ENCODE data around the gene CSNK1D. TPM values are rescaled to one million over a fixed set of nuclear protein-coding genes. Genes with fewer than 3 reads are reported as not detected.

The CSNK1D gene
- total RNA-seq, 1 donor from 2014 or later = 41.5 TPM

GRCh38 chr17:82252511-82253178 is 20.9 kb downstream of the CSNK1D start:
- Mint-ChIP-seq H3K9me3 (peaks cover 4% of the 10 kb centered on the region), H3K36me3 (peaks cover 53% of the 10 kb centered on the region), H3K4me1 (peaks cover 4% of the 10 kb centered on the region), H3K27me3 (ENCODE audit: insufficient read depth, low read depth) (peaks cover 2% of the 10 kb centered on the region), H3K4me3 (no peak overlapping the region), H3K27ac (no peak overlapping the region)
- Histone ChIP-seq H3K79me2 (ENCODE audit: low read depth) (peaks cover 77% of the 10 kb centered on the region), H3K36me3 (peaks cover 21% of the 10 kb centered on the region), H3K4me2 (no peak overlapping the region), H3K27ac (no peak overlapping the region), H4K20me1 (ENCODE audit: low read depth) (peaks cover 83% of the 10 kb centered on the region), H3K4me3 (no peak overlapping the region), H3K4me1 (no peaks in the 10 kb centered on the region), H3F3A (ENCODE audit: low read depth) (peaks cover 7% of the 10 kb centered on the region), H2AFZ (replicated peaks) (no peak overlapping the region), H3K9ac (no peak overlapping the region), H3K9me3 (ENCODE audit: low read depth) (no peaks in the 10 kb centered on the region), H3K27me3 (no peaks in the 10 kb centered on the region)
- no peak for DNase-seq (ENCODE audit: low spot score)
- TF ChIP-seq EZH2phosphoT487 (IDR thresholded peaks at IDR 0.05) = no peak
- TF ChIP-seq CTCF (IDR thresholded peaks at IDR 0.05) = no peak
- no peak for TF ChIP-seq EZH2 (IDR thresholded peaks at IDR 0.05)

- H3K27me3 ChIP-seq = no peaks in the 10 kb centered on the region
- Mint-ChIP-seq H3K4me1 (peaks cover 4% of the 10 kb centered on the region), H3K4me3 (no peak overlapping the region), H3K9me3 (peaks cover 4% of the 10 kb centered on the region), H3K27ac (no peak overlapping the region), H3K36me3 (peaks cover 41% of the 10 kb centered on the region), H3K27me3 (ENCODE audit: insufficient read depth, low read depth) (peaks cover 2% of the 10 kb centered on the region)
- H3K4me2 ChIP-seq = no peak overlapping the region
- H3K9ac ChIP-seq = no peak overlapping the region
- no peak for TF ChIP-seq EZH2phosphoT487 (IDR thresholded peaks at IDR 0.05)
- TF ChIP-seq CTCF (IDR thresholded peaks at IDR 0.05) = no peak
- no peak for TF ChIP-seq EZH2 (IDR thresholded peaks at IDR 0.05)
- peaks cover 5% of the 10 kb centered on the region for H3F3A ChIP-seq (ENCODE audit: low read depth)
- no peaks in the 10 kb centered on the region for H3K9me3 ChIP-seq (ENCODE audit: low read depth)
- no peak overlapping the region for H3K4me3 ChIP-seq
- peaks cover 13% of the 10 kb centered on the region for H3K36me3 ChIP-seq
- no peaks in the 10 kb centered on the region for H3K4me1 ChIP-seq
- peaks cover 63% of the 10 kb centered on the region for H3K79me2 ChIP-seq (ENCODE audit: low read depth)
- no peak overlapping the region for H2AFZ ChIP-seq (replicated peaks)
- H4K20me1 ChIP-seq (ENCODE audit: low read depth) = peaks cover 82% of the 10 kb centered on the region
- no peak overlapping the region for H3K27ac ChIP-seq
- DNase-seq (ENCODE audit: low spot score) = no peak
Observed at GRCh38 chr17:82250868-82251500, 22.5 kb downstream of the CSNK1D start.

DNA sequence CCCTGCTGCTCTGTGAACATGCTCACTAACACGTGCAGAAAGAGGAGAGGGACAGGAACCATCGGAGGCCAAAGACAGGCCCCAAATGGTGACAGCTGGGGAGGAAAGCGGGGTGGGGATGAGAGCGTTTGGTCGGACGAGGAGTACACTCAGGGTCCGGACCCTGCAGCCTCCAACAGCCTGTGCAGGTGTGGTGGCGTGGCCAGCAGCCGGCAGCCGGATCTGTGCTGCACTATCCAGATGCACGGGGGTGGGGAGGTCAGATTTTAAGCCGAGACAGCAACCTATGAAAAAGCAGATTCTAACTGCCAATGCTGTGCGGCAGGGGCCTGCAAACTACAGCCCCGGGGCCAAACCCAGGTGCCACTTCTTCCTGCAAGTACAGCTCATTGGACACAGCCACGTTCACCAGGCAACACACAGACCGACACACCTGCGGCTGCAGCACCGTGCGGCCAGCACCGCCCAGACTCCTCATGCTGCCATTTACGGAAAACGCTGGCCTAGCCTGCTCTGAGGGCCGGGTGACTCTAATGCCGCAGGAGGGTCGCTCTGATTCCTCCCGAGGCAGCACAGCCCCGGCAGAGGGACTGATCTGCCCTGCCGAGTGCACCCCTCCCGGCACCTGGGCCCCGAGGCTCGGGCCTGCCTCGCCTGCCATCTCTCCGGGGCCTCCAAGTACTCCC is 23.5 kb downstream of the CSNK1D start:
- peaks cover 83% of the 10 kb centered on the region for H4K20me1 ChIP-seq (ENCODE audit: low read depth)
- Mint-ChIP-seq H3K27ac (no peak overlapping the region), H3K9me3 (peaks cover 4% of the 10 kb centered on the region), H3K27me3 (ENCODE audit: insufficient read depth, low read depth) (peaks cover 2% of the 10 kb centered on the region), H3K36me3 (peaks cover 32% of the 10 kb centered on the region), H3K4me1 (peaks cover 4% of the 10 kb centered on the region), H3K4me3 (no peak overlapping the region)
- DNase-seq (ENCODE audit: low spot score) = no peak
- H2AFZ ChIP-seq (replicated peaks) = no peak overlapping the region
- no peaks in the 10 kb centered on the region for H3K27me3 ChIP-seq
- peaks cover 53% of the 10 kb centered on the region for H3K79me2 ChIP-seq (ENCODE audit: low read depth)
- no peak overlapping the region for H3K4me2 ChIP-seq
- peaks cover 13% of the 10 kb centered on the region for H3K36me3 ChIP-seq
- no peak overlapping the region for H3K27ac ChIP-seq
- peaks cover 5% of the 10 kb centered on the region for H3F3A ChIP-seq (ENCODE audit: low read depth)
- no peaks in the 10 kb centered on the region for H3K9me3 ChIP-seq (ENCODE audit: low read depth)
- no peak overlapping the region for H3K9ac ChIP-seq
- no peak overlapping the region for H3K4me3 ChIP-seq
- H3K4me1 ChIP-seq = no peaks in the 10 kb centered on the region
- TF ChIP-seq EZH2phosphoT487 (IDR thresholded peaks at IDR 0.05) = no peak
- no peak for TF ChIP-seq CTCF (IDR thresholded peaks at IDR 0.05)
- no peak for TF ChIP-seq EZH2 (IDR thresholded peaks at IDR 0.05)
